Karpas-422 (cell line): ENCODE data around the gene KCTD15. TPM values are rescaled to one million over a fixed set of nuclear protein-coding genes. Genes with fewer than 3 reads are reported as not detected.

ENCODE experiments used
- DNase-seq: peaks from one replicate; pipeline ENCODE4 v3.0.0-alpha.2; 2015
- H2AFZ ChIP-seq: fragments of 200-600 bp; sonication (generic); 2 replicates; pipeline ENCODE4 v1.6.1; 2014; ENCODE audit warnings: antibody characterized with exemption, low read length, mixed read lengths
- H3K27ac ChIP-seq: fragments of 200-600 bp; sonication (generic); 2 replicates; pipeline ENCODE4 v1.5.1; 2014; ENCODE audit warnings: mild to moderate bottlenecking, low read length, moderate library complexity
- H3K27me3 ChIP-seq: fragments of 200-600 bp; sonication (generic); 2 replicates; pipeline ENCODE4 v1.6.1; 2014; ENCODE audit warnings: low read length, mixed read lengths
- H3K36me3 ChIP-seq: fragments of 200-600 bp; sonication (generic); 2 replicates; pipeline ENCODE4 v1.6.1; 2014; ENCODE audit warnings: low read length, mixed read lengths; ENCODE audit not compliant: insufficient read depth
- H3K4me1 ChIP-seq: fragments of 200-600 bp; sonication (generic); 2 replicates; pipeline ENCODE4 v1.6.1; 2014; ENCODE audit warnings: mild to moderate bottlenecking, low read length, mixed read lengths
- H3K4me2 ChIP-seq: fragments of 200-600 bp; sonication (generic); 2 replicates; pipeline ENCODE4 v1.6.1; 2014; ENCODE audit warnings: low read length, low read depth, mild to moderate bottlenecking; ENCODE audit not compliant: poor library complexity, severe bottlenecking
- H3K4me3 ChIP-seq: fragments of 200-600 bp; sonication (generic); 2 replicates; pipeline ENCODE4 v1.5.1; 2014; ENCODE audit warnings: mild to moderate bottlenecking, antibody characterized with exemption, low read length, mixed read lengths
- H3K79me2 ChIP-seq: fragments of 200-600 bp; sonication (generic); 2 replicates; pipeline ENCODE4 v1.6.1; 2014; ENCODE audit warnings: mild to moderate bottlenecking, low read length, mixed read lengths
- H3K9ac ChIP-seq: fragments of 200-600 bp; sonication (generic); 2 replicates; pipeline ENCODE4 v1.6.0; 2014; ENCODE audit warnings: low read length
- H3K9me2 ChIP-seq: fragments of 200-600 bp; sonication (generic), shearing (Covaris generic); replicated peaks from 2 replicates; pipeline ENCODE4 v1.6.0; 2014; ENCODE audit warnings: mild to moderate bottlenecking, low read length, moderate library complexity; ENCODE audit not compliant: insufficient read depth
- H3K9me3 ChIP-seq: fragments of 300-700, 200-600 bp; sonication (generic); 2 replicates; pipeline ENCODE4 v1.6.1; 2014; ENCODE audit warnings: low read length, mixed read lengths
- H4K20me1 ChIP-seq: fragments of 200-600 bp; sonication (generic); 2 replicates; pipeline ENCODE4 v1.6.1; 2014; ENCODE audit warnings: mild to moderate bottlenecking, antibody characterized with exemption, low read length, low read depth; ENCODE audit not compliant: insufficient read depth
- total RNA-seq: library from RNA; depleted of rRNA; stranded (reverse); fragments of >200 nt; shearing (Covaris generic); gene quantifications from 2 replicates; pipeline ENCODE4 v1.2.3, GENCODE V29; 2014; ENCODE audit warnings: low replicate concordance

The KCTD15 gene
- total RNA-seq, 1 experiment from 2014 or later: not detected

- Histone ChIP-seq H3K36me3 (no peaks in the 10 kb centered on the region), H3K4me2 (no peak overlapping the region), H3K9ac (no peak overlapping the region), H2AFZ (no peak overlapping the region), H3K9me3 (no peaks in the 10 kb centered on the region), H3K9me2 (no peaks in the 10 kb centered on the region), H3K79me2 (no peaks in the 10 kb centered on the region), H3K27ac (no peak overlapping the region), H4K20me1 (no peaks in the 10 kb centered on the region), H3K4me1 (no peaks in the 10 kb centered on the region), H3K27me3 (no peaks in the 10 kb centered on the region), H3K4me3 (no peak overlapping the region)
- DNase-seq: no peak
These were observed 14.6 kb downstream of the KCTD15 start for GRCh38 chr19:33811246-33811645.

DNA sequence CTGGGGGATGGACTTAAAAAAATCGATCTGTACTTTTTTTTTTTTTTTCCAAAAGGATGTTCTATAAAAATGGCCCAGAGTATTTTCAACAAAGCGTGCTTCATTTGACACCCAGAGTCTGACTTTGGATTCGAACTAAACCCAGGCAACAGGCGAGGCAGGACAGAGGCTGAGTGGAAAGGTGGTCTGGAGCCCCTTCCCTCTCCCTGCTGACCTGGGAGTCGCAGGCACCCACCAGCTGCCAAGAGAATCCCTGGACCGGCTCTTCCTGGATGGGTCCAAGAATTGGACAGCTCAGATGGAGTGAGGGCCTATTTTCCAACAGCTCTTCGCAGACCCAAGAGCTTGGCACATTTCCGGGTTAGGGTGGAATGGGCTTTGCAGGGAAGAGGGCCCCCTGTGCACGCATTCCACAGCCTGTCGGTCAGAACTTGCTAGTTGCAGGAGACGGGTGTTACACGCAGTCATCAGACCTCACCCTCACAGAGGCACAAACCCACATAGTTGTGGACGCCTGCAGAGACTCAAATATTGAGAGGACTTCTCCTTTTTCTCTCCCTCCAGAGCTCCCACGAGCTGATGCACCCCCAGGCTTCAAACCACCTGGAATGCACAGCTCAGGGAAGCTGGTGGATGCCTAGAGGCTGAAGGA is 15.2 kb downstream of the KCTD15 start:
- no peaks in the 10 kb centered on the region for H3K9me3 ChIP-seq
- DNase-seq: no peak
- no peaks in the 10 kb centered on the region for H3K36me3 ChIP-seq
- H3K4me3 ChIP-seq: no peak overlapping the region
- no peaks in the 10 kb centered on the region for H3K9me2 ChIP-seq
- H3K27ac ChIP-seq: no peak overlapping the region
- H3K4me2 ChIP-seq: no peak overlapping the region
- H4K20me1 ChIP-seq: no peaks in the 10 kb centered on the region
- H3K9ac ChIP-seq: no peak overlapping the region
- no peak overlapping the region for H2AFZ ChIP-seq
- H3K79me2 ChIP-seq: no peaks in the 10 kb centered on the region
- no peaks in the 10 kb centered on the region for H3K27me3 ChIP-seq
- H3K4me1 ChIP-seq: no peaks in the 10 kb centered on the region

GRCh38 chr19:33812388-33813330 is 16.0 kb downstream of the KCTD15 start:
- Histone ChIP-seq H3K36me3 (no peaks in the 10 kb centered on the region), H3K27me3 (no peaks in the 10 kb centered on the region), H3K4me2 (no peak overlapping the region), H2AFZ (no peak overlapping the region), H4K20me1 (no peaks in the 10 kb centered on the region), H3K4me3 (no peak overlapping the region), H3K4me1 (no peaks in the 10 kb centered on the region), H3K9me3 (no peaks in the 10 kb centered on the region), H3K27ac (no peak overlapping the region), H3K9ac (no peak overlapping the region), H3K79me2 (no peaks in the 10 kb centered on the region), H3K9me2 (no peaks in the 10 kb centered on the region)
- DNase-seq: no peak

- H3K4me2 ChIP-seq: no peak overlapping the region
- no peaks in the 10 kb centered on the region for H3K9me3 ChIP-seq
- no peak overlapping the region for H3K4me3 ChIP-seq
- H3K27ac ChIP-seq: no peak overlapping the region
- H3K36me3 ChIP-seq: no peaks in the 10 kb centered on the region
- H3K9me2 ChIP-seq: no peaks in the 10 kb centered on the region
- DNase-seq: no peak
- no peaks in the 10 kb centered on the region for H3K27me3 ChIP-seq
- no peaks in the 10 kb centered on the region for H3K79me2 ChIP-seq
- no peak overlapping the region for H2AFZ ChIP-seq
- no peaks in the 10 kb centered on the region for H4K20me1 ChIP-seq
- no peak overlapping the region for H3K9ac ChIP-seq
- no peaks in the 10 kb centered on the region for H3K4me1 ChIP-seq
These were observed 16.9 kb downstream of the KCTD15 start for GRCh38 chr19:33813391-33814101.

DNA sequence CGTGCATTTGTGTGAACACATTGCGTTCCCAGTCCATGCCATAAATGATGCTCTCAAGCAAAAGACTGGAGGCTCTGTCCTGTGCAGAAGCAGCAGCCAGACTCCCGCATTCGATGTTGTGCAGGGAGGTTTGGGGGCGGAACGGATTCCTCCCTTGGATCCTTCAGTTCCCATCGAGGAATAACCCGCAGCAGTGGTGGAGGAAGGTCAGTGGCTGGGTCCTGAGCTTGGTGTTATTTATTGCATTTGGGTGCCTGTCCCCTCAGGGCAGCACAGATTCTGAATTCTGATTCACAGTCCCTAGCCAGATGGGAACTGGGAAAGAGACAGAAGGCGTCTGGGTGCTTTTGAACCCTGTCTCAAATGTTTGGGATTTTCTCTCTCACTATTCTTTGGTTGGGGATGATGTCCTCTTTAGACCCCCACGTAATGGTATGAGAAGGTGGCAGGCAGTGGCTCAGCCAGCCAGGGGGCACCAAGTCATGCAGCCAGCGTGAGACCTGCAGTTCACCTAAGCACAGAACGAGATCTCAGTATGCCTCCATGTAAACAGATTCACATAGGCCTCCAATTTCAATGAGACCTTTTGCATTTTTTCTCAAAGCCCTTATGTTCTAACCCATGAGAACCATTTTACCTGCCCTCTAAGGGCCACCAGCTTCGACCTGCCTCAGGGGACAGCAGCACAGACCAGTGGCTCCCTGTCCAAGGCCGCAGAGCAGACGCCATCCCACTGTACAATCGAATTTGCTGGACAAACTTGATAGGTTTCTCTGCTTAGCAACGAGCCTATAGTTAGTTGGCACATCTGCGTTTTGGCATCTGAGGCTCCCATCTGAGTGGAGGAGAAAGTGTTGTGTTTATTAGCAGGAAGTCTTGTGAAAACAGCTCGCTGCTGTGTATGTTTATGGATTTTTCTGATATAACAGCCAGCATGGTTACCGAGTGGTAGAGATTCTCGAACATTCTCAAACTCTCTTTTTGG is 17.8 kb downstream of the KCTD15 start:
- Histone ChIP-seq H3K9me2 (no peaks in the 10 kb centered on the region), H3K36me3 (no peaks in the 10 kb centered on the region), H3K27ac (no peak overlapping the region), H3K27me3 (no peaks in the 10 kb centered on the region), H4K20me1 (no peaks in the 10 kb centered on the region), H3K9ac (no peak overlapping the region), H3K4me1 (no peaks in the 10 kb centered on the region), H3K4me3 (no peak overlapping the region), H3K4me2 (no peak overlapping the region), H2AFZ (no peak overlapping the region), H3K79me2 (no peaks in the 10 kb centered on the region), H3K9me3 (no peaks in the 10 kb centered on the region)
- DNase-seq: no peak

DNA sequence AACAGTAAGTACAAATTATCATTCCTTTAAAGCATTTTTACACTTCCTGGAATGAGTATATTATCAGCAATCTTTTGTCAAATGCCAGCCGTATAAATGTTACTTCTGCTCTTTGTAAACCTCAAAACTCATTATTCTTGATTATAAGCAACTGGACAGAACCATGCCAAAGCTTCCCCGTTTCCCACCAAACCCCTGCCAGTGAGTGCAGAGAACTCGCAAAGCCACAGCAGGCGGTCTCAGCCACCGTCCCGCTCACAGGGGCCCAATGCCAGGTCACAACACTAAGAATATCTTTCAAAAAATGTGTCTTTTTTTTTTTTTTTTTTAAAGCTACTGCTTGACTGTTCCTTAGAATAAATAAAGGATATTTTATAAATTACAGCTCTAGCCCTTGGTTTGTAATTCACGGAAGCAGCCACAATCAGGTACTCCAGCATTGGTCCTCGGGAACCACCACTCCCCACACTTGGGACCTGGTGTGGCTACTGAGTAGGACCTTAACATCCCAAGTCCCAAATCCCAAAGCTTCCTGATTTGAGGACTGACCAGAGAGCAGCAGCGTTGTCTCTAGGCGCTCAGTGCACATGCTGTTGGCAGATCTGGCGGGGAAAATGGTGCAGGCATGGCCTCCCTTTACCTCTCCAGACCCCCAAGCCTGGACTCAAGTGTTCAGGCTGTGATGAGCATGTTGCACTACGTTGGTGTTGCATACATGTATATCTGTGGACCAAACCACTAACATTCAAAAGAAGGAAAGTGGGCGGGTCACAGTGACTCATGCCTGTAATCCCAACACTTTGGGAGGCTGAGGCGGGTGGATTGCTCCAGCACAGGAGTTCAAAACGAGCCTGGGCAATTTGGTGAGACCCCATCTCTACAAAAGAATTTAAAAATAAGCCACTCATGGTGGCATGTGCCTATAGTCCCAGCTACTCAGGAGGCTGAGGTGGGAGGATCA is 19.0 kb downstream of the KCTD15 start:
- no peak overlapping the region for H3K4me2 ChIP-seq
- H3K79me2 ChIP-seq: no peaks in the 10 kb centered on the region
- H3K9ac ChIP-seq: no peak overlapping the region
- no peaks in the 10 kb centered on the region for H4K20me1 ChIP-seq
- H3K27me3 ChIP-seq: no peaks in the 10 kb centered on the region
- no peaks in the 10 kb centered on the region for H3K9me3 ChIP-seq
- H3K4me1 ChIP-seq: no peaks in the 10 kb centered on the region
- H3K36me3 ChIP-seq: no peaks in the 10 kb centered on the region
- no peak overlapping the region for H3K27ac ChIP-seq
- no peaks in the 10 kb centered on the region for H3K9me2 ChIP-seq
- H3K4me3 ChIP-seq: no peak overlapping the region
- H2AFZ ChIP-seq: no peak overlapping the region
- DNase-seq: no peak

GRCh38 chr19:33818411-33818810 is 21.7 kb downstream of the KCTD15 start:
- Histone ChIP-seq H3K79me2 (no peaks in the 10 kb centered on the region), H2AFZ (no peak overlapping the region), H3K27me3 (no peaks in the 10 kb centered on the region), H3K9ac (no peak overlapping the region), H3K9me3 (no peaks in the 10 kb centered on the region), H4K20me1 (no peaks in the 10 kb centered on the region), H3K9me2 (no peaks in the 10 kb centered on the region), H3K4me3 (no peak overlapping the region), H3K36me3 (no peaks in the 10 kb centered on the region), H3K4me1 (no peaks in the 10 kb centered on the region), H3K4me2 (no peak overlapping the region), H3K27ac (no peak overlapping the region)
- no peak for DNase-seq
